Measurements from ENCODE around the gene XPR1. TPM values are rescaled to one million over a fixed set of nuclear protein-coding genes. Genes with fewer than 3 reads are reported as not detected.
"Not testable (repeated sequence)": the region's sequence is repeated elsewhere in the genome, so short reads cannot be mapped to it uniquely, and the experiment has no call there.

The XPR1 gene
- total RNA-seq, 1 donor from 2014 or later: 46.7 TPM

DNA sequence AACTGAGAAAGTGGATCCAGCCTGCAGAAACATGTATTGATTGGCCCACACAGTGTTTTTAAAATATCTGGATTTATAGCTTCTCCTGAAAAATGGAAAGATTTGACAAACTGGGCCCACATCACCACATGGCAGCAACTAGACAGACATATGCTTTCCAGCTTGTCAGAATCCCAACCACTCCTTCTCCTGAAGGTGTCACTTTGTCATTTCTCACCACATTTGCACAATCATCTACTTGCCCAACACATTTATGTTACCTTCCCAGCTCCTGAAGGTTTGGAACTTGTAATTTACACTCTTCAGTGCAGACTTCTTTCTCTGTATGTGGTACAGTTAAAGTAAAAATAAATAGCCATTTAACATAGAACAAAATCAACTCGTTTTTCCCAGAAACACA is 154.8 kb downstream of the XPR1 start:
- DNase-seq (ENCODE audit: low read depth, low spot score): no peak
- TF ChIP-seq, protein P1, sequence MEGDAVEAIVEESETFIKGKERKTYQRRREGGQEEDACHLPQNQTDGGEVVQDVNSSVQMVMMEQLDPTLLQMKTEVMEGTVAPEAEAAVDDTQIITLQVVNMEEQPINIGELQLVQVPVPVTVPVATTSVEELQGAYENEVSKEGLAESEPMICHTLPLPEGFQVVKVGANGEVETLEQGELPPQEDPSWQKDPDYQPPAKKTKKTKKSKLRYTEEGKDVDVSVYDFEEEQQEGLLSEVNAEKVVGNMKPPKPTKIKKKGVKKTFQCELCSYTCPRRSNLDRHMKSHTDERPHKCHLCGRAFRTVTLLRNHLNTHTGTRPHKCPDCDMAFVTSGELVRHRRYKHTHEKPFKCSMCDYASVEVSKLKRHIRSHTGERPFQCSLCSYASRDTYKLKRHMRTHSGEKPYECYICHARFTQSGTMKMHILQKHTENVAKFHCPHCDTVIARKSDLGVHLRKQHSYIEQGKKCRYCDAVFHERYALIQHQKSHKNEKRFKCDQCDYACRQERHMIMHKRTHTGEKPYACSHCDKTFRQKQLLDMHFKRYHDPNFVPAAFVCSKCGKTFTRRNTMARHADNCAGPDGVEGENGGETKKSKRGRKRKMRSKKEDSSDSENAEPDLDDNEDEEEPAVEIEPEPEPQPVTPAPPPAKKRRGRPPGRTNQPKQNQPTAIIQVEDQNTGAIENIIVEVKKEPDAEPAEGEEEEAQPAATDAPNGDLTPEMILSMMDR (conservative IDR thresholded peaks at IDR 0.05): no peak
- Mint-ChIP-seq H3K4me3 (no peak overlapping the region), H3K4me1 (peaks cover 5% of the 10 kb centered on the region), H3K27ac (ENCODE audit: unreplicated experiment) (no peak overlapping the region), H3K9me3 (no peaks in the 10 kb centered on the region), H3K27me3 (ENCODE audit: low read depth) (no peaks in the 10 kb centered on the region), H3K36me3 (ENCODE audit: low read depth) (peaks cover 6% of the 10 kb centered on the region)

DNA sequence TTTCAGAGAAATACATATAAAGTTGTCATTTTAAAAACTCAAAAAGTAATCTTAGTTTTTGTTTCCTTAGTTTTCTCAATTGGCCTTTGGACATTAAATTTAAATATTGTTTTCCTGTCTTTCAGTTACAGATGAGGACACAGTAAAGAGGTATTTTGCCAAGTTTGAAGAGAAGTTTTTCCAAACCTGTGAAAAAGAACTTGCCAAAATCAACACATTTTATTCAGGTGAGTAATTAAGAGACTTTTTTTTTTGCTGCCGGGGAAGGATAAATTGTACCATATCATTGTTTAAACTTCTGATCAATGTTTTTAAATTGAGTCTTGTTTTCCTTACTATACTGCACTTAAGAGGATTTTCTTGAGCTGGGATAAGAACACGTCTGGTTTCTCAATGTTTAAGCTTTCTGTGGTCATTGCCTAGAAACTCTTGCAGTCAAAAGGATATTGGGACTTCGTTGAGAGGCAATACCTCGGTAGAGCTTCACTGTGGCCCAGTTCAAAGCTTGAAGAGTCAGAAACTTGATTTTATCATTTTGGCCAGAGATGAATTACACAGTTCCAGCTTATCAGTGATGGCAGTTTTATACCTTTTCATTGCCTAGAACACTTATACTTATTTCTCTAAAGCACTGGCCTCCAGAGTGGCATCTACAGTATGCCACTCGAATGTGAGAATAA is 155.9 kb downstream of the XPR1 start:
- TF ChIP-seq, protein P1 (conservative IDR thresholded peaks at IDR 0.05): no peak
- no peaks in the 10 kb centered on the region for H3K4me1 Mint-ChIP-seq
- no peak for DNase-seq (ENCODE audit: low read depth, low spot score)
- no peaks in the 10 kb centered on the region for H3K9me3 Mint-ChIP-seq
- H3K4me3 Mint-ChIP-seq: no peak overlapping the region
- H3K27me3 Mint-ChIP-seq (ENCODE audit: low read depth): no peaks in the 10 kb centered on the region
- peaks cover 6% of the 10 kb centered on the region for H3K36me3 Mint-ChIP-seq (ENCODE audit: low read depth)
- H3K27ac Mint-ChIP-seq (ENCODE audit: unreplicated experiment): no peak overlapping the region

DNA sequence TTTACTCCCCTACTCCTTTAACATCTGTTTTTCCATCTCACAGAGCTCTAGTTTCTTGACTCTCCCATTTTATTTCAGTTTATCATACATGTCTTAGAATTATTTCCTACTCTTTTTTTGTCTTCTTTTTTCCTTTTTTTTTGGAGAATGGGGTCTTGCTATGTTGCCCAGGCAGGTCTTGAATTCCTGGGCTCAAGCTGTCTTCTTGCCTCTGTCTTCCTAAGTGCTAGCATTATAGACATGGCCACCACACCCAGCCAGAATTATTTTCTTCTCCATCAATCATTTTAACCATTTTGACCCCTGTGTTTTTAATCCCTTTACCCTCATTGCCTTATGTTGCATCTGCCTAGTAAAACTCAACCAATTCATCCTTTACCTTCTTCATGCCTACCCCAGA is 157.6 kb downstream of the XPR1 start:
- Mint-ChIP-seq H3K4me1 (no peaks in the 10 kb centered on the region), H3K9me3 (no peaks in the 10 kb centered on the region), H3K27ac (ENCODE audit: unreplicated experiment) (no peak overlapping the region), H3K4me3 (no peak overlapping the region), H3K36me3 (ENCODE audit: low read depth) (peaks cover 6% of the 10 kb centered on the region), H3K27me3 (ENCODE audit: low read depth) (no peaks in the 10 kb centered on the region)
- TF ChIP-seq, protein P1 (conservative IDR thresholded peaks at IDR 0.05): no peak
- DNase-seq (ENCODE audit: low read depth, low spot score): no peak

DNA sequence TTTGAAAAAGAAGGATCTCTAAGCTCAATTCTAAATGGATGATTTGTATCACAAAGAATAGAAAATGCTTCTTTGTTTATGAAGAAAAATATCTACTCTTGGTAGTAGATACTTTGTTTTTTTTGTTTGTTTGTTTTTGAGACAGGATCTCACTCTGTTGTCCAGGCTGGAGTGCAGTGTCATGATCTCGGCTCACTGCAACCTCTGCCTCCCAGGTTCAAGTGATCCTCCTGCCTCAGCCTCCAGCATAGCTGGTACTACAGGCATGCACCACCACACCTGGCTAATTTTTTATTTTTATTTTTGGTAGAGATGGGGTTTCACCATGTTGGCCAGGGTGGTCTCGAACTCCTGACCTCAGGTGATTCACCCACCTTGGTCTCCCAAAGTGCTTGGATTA is 159.3 kb downstream of the XPR1 start:
- H3K27ac Mint-ChIP-seq (ENCODE audit: unreplicated experiment); DNase-seq (ENCODE audit: low read depth, low spot score); H3K9me3 Mint-ChIP-seq; H3K4me3 Mint-ChIP-seq; H3K4me1 Mint-ChIP-seq; H3K36me3 Mint-ChIP-seq (ENCODE audit: low read depth); H3K27me3 Mint-ChIP-seq (ENCODE audit: low read depth): not testable (repeated sequence)

DNA sequence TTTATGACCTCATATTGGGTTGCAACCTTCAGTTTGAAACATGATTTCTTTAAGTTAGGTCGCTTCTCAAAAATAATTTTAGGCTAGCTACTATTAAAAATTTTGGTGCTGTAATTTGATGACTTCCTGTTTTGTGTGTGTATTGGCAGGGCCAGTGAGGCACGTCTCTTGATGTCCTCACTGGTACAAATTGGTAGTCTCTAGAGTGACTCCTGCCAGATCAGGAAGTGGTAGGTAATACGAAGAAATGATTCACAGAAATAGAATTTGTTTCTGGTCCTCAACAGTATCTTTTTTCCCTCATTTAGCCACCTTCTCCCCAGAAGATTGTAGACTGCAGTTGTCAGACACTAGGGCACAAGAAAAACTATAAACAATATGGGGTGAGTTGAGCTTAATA is 160.0 kb downstream of the XPR1 start:
- no peak for DNase-seq (ENCODE audit: low read depth, low spot score)
- no peak overlapping the region for H3K4me3 Mint-ChIP-seq
- no peaks in the 10 kb centered on the region for H3K4me1 Mint-ChIP-seq
- H3K27me3 Mint-ChIP-seq (ENCODE audit: low read depth): no peaks in the 10 kb centered on the region
- TF ChIP-seq, protein P1 (conservative IDR thresholded peaks at IDR 0.05): no peak
- H3K9me3 Mint-ChIP-seq: no peaks in the 10 kb centered on the region
- no peak overlapping the region for H3K27ac Mint-ChIP-seq (ENCODE audit: unreplicated experiment)
- peaks cover 6% of the 10 kb centered on the region for H3K36me3 Mint-ChIP-seq (ENCODE audit: low read depth)

DNA sequence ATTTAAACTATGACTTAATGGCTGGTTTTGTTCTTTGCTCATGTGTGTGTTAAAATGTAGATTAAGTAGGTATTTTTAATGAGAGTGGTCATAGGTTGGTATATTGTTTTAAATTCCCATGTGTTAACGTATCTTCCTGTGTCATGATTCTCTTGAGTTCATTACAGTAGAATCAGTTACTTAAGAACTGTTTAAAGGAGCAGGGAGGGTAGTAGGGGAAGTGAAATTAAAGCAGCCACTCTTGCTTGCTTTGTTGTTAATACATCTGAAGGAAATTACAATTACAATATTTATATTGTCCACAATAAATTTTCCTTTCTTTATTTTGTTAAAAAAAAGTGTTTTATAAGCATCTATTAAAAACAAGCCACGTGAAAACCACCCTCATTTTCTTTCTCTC is 161.6 kb downstream of the XPR1 start:
- TF ChIP-seq, protein P1 (conservative IDR thresholded peaks at IDR 0.05): no peak
- no peaks in the 10 kb centered on the region for H3K4me1 Mint-ChIP-seq
- DNase-seq (ENCODE audit: low read depth, low spot score): no peak
- H3K36me3 Mint-ChIP-seq (ENCODE audit: low read depth): peaks cover 6% of the 10 kb centered on the region
- no peaks in the 10 kb centered on the region for H3K27me3 Mint-ChIP-seq (ENCODE audit: low read depth)
- no peaks in the 10 kb centered on the region for H3K9me3 Mint-ChIP-seq
- no peak overlapping the region for H3K27ac Mint-ChIP-seq (ENCODE audit: unreplicated experiment)
- no peak overlapping the region for H3K4me3 Mint-ChIP-seq

All from neural crest cell (in vitro differentiated cells).